PC-9 (cell line): ENCODE results near the gene ACY1. TPM values are rescaled to one million over a fixed set of nuclear protein-coding genes. Genes with fewer than 3 reads are reported as not detected.
A peak's percentile ranks its signal among the peaks of the same experiment; 100 is the strongest.

Experiments
- BruUV-seq: library from RNA; stranded (reverse); fragments of 400-500 nt; replicated peaks from 2 replicates; lab custom pipeline; 2021; lab: Mats Ljungman, UMichigan
- CTCF ChIA-PET: fragments of 300-600 bp; sonication (Branson Sonifier 250); formaldehyde crosslinking; loops from one replicate; lab custom pipeline; 2022; ENCODE audit warnings: antibody characterized with exemption; lab: Charles Lee
- POLR2A ChIA-PET: fragments of 300-600 bp; sonication (Branson Sonifier 250); formaldehyde crosslinking; loops from one replicate; lab custom pipeline; 2022; ENCODE audit warnings: antibody characterized with exemption; ENCODE audit not compliant: unreplicated experiment; lab: Charles Lee
- DNase-seq, 2 experiments: peaks; one replicate each; pipeline versions ENCODE4 v3.0.0 to v3.0.0-alpha.2; 2015 to 2022; ENCODE audit warnings: mixed read lengths in 1 of 2
- H2AFZ ChIP-seq: fragments of 200-600 bp; sonication (generic); 2 replicates; pipeline ENCODE4 v1.8.1; 2017; ENCODE audit warnings: antibody characterized with exemption
- H3F3A ChIP-seq: fragments of 200-600 bp; sonication (generic); 2 replicates; pipeline ENCODE4 v1.8.1; 2017; ENCODE audit warnings: antibody characterized with exemption, mild to moderate bottlenecking, low read depth; ENCODE audit not compliant: insufficient read depth
- H3K27ac ChIP-seq: fragments of 200-600 bp; sonication (generic); 2 replicates; pipeline ENCODE4 v1.6.1; 2016; ENCODE audit warnings: mixed run types
- H3K27me3 ChIP-seq: fragments of 200-600 bp; sonication (generic); 2 replicates; pipeline ENCODE4 v1.6.1; 2016; ENCODE audit warnings: low read depth, mixed run types; ENCODE audit not compliant: insufficient read depth
- H3K36me3 ChIP-seq: fragments of 200-600 bp; sonication (generic); 2 replicates; pipeline ENCODE4 v1.6.1; 2016; ENCODE audit warnings: low read depth, mixed run types
- H3K4me1 ChIP-seq: fragments of 200-600 bp; sonication (generic); replicated peaks from 2 replicates; pipeline ENCODE4 v1.6.1; 2016; ENCODE audit warnings: mixed run types; ENCODE audit not compliant: insufficient read depth
- H3K4me2 ChIP-seq: fragments of 200-600 bp; sonication (generic); 2 replicates; pipeline ENCODE4 v1.6.1; 2017; ENCODE audit warnings: mixed run types
- H3K4me3 ChIP-seq: fragments of 200-600 bp; sonication (generic); 2 replicates; pipeline ENCODE4 v1.6.1; 2016; ENCODE audit warnings: mixed run types
- H3K79me2 ChIP-seq: fragments of 200-600 bp; sonication (generic); 2 replicates; pipeline ENCODE4 v1.6.1; 2017; ENCODE audit warnings: low read depth, mixed run types
- H3K9me2 ChIP-seq: fragments of 200-600 bp; sonication (generic); 2 replicates; pipeline ENCODE4 v1.8.1; 2017; ENCODE audit warnings: mild to moderate bottlenecking; ENCODE audit not compliant: insufficient read depth
- H3K9me3 ChIP-seq: fragments of 200-600 bp; sonication (generic); 2 replicates; pipeline ENCODE4 v1.8.1; 2016; ENCODE audit warnings: low read depth; ENCODE audit not compliant: insufficient read depth
- H4K20me1 ChIP-seq: fragments of 200-600 bp; sonication (generic); 2 replicates; pipeline ENCODE4 v1.8.1; 2017; ENCODE audit not compliant: insufficient read depth
- CTCF ChIP-seq: fragments of 200-600 bp; sonication (generic); conservative IDR thresholded peaks from 2 replicates; pipeline ENCODE4 v1.6.1; 2017; ENCODE audit warnings: mixed run types, antibody characterized with exemption, mild to moderate bottlenecking, moderate library complexity
- EZH2 ChIP-seq: fragments of 200-600 bp; sonication (generic); IDR thresholded peaks from 2 replicates; pipeline ENCODE4 v1.8.0; 2017; ENCODE audit warnings: antibody characterized with exemption, low read depth
- intact Hi-C: fragments of 100-400 bp; cut with micrococcal nuclease; formaldehyde crosslinking; loops from one replicate; pipeline ENCODE4 v1.10.0; 2022; ENCODE audit not compliant: unreplicated experiment
- total RNA-seq: library from RNA; stranded (reverse); gene quantifications from 2 replicates; pipeline ENCODE4 v1.2.3, GENCODE V29; 2021

Gene ACY1
- total RNA-seq, 1 experiment from 2014 or later = 52.2 TPM

GRCh38 chr3:51980253-51980652 is 3.1 kb upstream of the ACY1 start:
- intact Hi-C loops = no loop called here
- BruUV-seq = no TSS peak
- no peak overlapping the region for H3K4me2 ChIP-seq

GRCh38 chr3:51982352-51982837 is 940 bp upstream of the ACY1 start:
- 0 out of 2 replicates have a peak, but pooled peaks cover 10% of the 10 kb centered on the region for H3K79me2 ChIP-seq
- peak overlapping the region; percentile 93 for H3K4me2 ChIP-seq
- intact Hi-C loops = loop anchor here (2.0 kb wide), 1 partner anchor 40 kb away; the partner anchor contains the start of gene PARP3
- H2AFZ ChIP-seq = peak overlapping the region; percentile 80
- no peaks in the 10 kb centered on the region for H3K9me2 ChIP-seq
- H3K4me3 ChIP-seq = peak overlapping the region; percentile 67
- H3K9me3 ChIP-seq = no peaks in the 10 kb centered on the region
- TF ChIP-seq CTCF (peak; percentile 77), EZH2 (no peak)
- no peaks in the 10 kb centered on the region for H3K27me3 ChIP-seq
- ChIA-PET POLR2A (interaction anchor here (0.6 to 1.3 kb wide), 5 partner anchors 9 to 64 kb away, joined by 3 to 9 read pairs (median 5); partner anchors contain the start of genes ABHD14B, RPL29 and RRP9), CTCF (interaction anchor here (2.5 kb wide), 1 partner anchor 8 kb away, joined by 15 read pairs; the partner anchor contains the start of genes ABHD14A and ABHD14B)
- H3K4me1 ChIP-seq = peaks cover 29% of the 10 kb centered on the region
- DNase-seq = peak; percentile 68 to 74
- peaks cover 32% of the 10 kb centered on the region for H3F3A ChIP-seq
- H4K20me1 ChIP-seq = no peaks in the 10 kb centered on the region
- H3K36me3 ChIP-seq = no peaks in the 10 kb centered on the region
- BruUV-seq = TSS peak; percentile 52
- H3K27ac ChIP-seq = peak overlapping the region; percentile 89

More at GRCh38 chr3:51980253-51980652, 3.1 kb upstream of the ACY1 start:
- Histone ChIP-seq H3K79me2 (0 out of 2 replicates have a peak, but pooled peaks cover 9% of the 10 kb centered on the region), H3K27ac (no peak overlapping the region), H3K9me3 (no peaks in the 10 kb centered on the region), H2AFZ (no peak overlapping the region), H3K27me3 (no peaks in the 10 kb centered on the region), H3F3A (peaks cover 37% of the 10 kb centered on the region), H3K36me3 (no peaks in the 10 kb centered on the region), H3K9me2 (no peaks in the 10 kb centered on the region), H3K4me3 (no peak overlapping the region), H4K20me1 (no peaks in the 10 kb centered on the region), H3K4me1 (peaks cover 29% of the 10 kb centered on the region)
- TF ChIP-seq CTCF (no peak), EZH2 (no peak)
- ChIA-PET CTCF (no interaction called here), POLR2A (no interaction called here)
- no peak for DNase-seq

GRCh38 chr3:51983578-51984268 is 388 bp downstream of the ACY1 start:
- DNase-seq = no peak
- no peak for TF ChIP-seq EZH2
- no peak for TF ChIP-seq CTCF
- H3K36me3 ChIP-seq = no peaks in the 10 kb centered on the region
- H3K4me2 ChIP-seq = peak overlapping the region; percentile 93
- H3F3A ChIP-seq = peaks cover 41% of the 10 kb centered on the region
- intact Hi-C loops = loop anchor here (2.0 kb wide), 1 partner anchor 41 kb away; the partner anchor contains the start of gene PARP3
- H3K9me2 ChIP-seq = no peaks in the 10 kb centered on the region
- no peaks in the 10 kb centered on the region for H4K20me1 ChIP-seq
- H3K4me1 ChIP-seq = peaks cover 29% of the 10 kb centered on the region
- H3K9me3 ChIP-seq = no peaks in the 10 kb centered on the region
- POLR2A ChIA-PET = interaction anchor here (0.5 to 1.3 kb wide), 4 partner anchors 10 to 912 kb away, joined by 3 to 18 read pairs (median 6); partner anchors contain the start of genes ABHD14B and RPL29
- no peaks in the 10 kb centered on the region for H3K27me3 ChIP-seq
- peak overlapping the region; percentile 80; the same call in 1 of the 2 replicates for H2AFZ ChIP-seq
- BruUV-seq = TSS peak; percentile 86
- peak overlapping the region; percentile 67 for H3K4me3 ChIP-seq
- CTCF ChIA-PET = interaction anchor here (0.6 to 2.5 kb wide), 3 partner anchors 10 to 237 kb away, joined by 3 to 15 read pairs (median 9); partner anchors contain the start of genes ABHD14A and ABHD14B
- H3K79me2 ChIP-seq = 0 out of 2 replicates have a peak, but pooled peaks cover 10% of the 10 kb centered on the region
- H3K27ac ChIP-seq = peak overlapping the region; percentile 89
